SK-N-SH (cell line): Measurements from ENCODE around the gene LMO2. TPM values are rescaled to one million over a fixed set of nuclear protein-coding genes. Genes with fewer than 3 reads are reported as not detected.

ENCODE experiments used
- CTCF ChIA-PET: fragments of 300-600, 350-600 bp; formaldehyde crosslinking; extraction: SDS; loops from one replicate; lab custom pipeline; 2021; lab: Yijun Ruan, JAX
- POLR2A ChIA-PET: fragments of 350-600 bp; sonication (Branson Sonifier 250); formaldehyde crosslinking; extraction: SDS; loops from one replicate; lab custom pipeline; 2020; ENCODE audit warnings: antibody characterized with exemption, inconsistent platforms; lab: Yijun Ruan, JAX
- DNase-seq: peaks from one replicate; pipeline ENCODE4 v3.0.0; 2012
- H2AFZ ChIP-seq: fragments of 200-600 bp; sonication (generic); 2 replicates; pipeline ENCODE4 v1.8.1; 2016; ENCODE audit warnings: antibody characterized with exemption, mild to moderate bottlenecking, low read depth
- H3F3A ChIP-seq: fragments of 200-600 bp; sonication (generic); replicated peaks from 2 replicates; pipeline ENCODE3; 2016; ENCODE audit warnings: antibody characterized with exemption, mild to moderate bottlenecking; ENCODE audit not compliant: insufficient read depth
- H3K27ac ChIP-seq, 2 experiments: fragments of 200-500 bp in 1 of 2; fragments of 200-600 bp in 1 of 2; sonication (Bioruptor generic) in 1 of 2; sonication (generic), shearing (Covaris generic) in 1 of 2; 2 replicates each; pipeline versions ENCODE4 v1.5.1 to v1.6.1; 2014 to 2016; ENCODE audit warnings: low read depth in 2 of 2, inconsistent platforms in 1 of 2, low read length in 1 of 2, mild to moderate bottlenecking in 1 of 2, mixed read lengths in 1 of 2
- H3K27me3 ChIP-seq: fragments of 200-600 bp; sonication (generic), shearing (Covaris generic); 2 replicates; pipeline ENCODE4 v1.6.1; 2016; ENCODE audit warnings: mixed run types; ENCODE audit not compliant: insufficient read depth
- H3K36me3 ChIP-seq, 2 experiments: fragments of 200-500 bp in 1 of 2; fragments of 200-600 bp in 1 of 2; sonication (Bioruptor generic) in 1 of 2; sonication (generic) in 1 of 2; replicated peaks in 1 of 2; 2 replicates each; pipeline versions ENCODE3 to v1.5.1; 2014 to 2016; ENCODE audit warnings: low read length in 1 of 2, mild to moderate bottlenecking in 1 of 2; ENCODE audit not compliant: insufficient read depth in 2 of 2, control insufficient read depth in 1 of 2
- H3K4me1 ChIP-seq, 2 experiments: fragments of 200-500 bp in 1 of 2; fragments of 200-600 bp in 1 of 2; sonication (Bioruptor generic) in 1 of 2; sonication (generic), shearing (Covaris generic) in 1 of 2; 2 replicates each; pipeline versions ENCODE4 v1.5.1 to v1.6.1; 2014 to 2016; ENCODE audit warnings: low read depth in 1 of 2, low read length in 1 of 2, mixed run types in 1 of 2; ENCODE audit not compliant: insufficient read depth in 2 of 2, control insufficient read depth in 1 of 2
- H3K4me2 ChIP-seq: fragments of 200-600 bp; sonication (generic), shearing (Covaris generic); 2 replicates; pipeline ENCODE4 v1.6.1; 2017; ENCODE audit warnings: mixed run types
- H3K4me3 ChIP-seq, 2 experiments: fragments of 200-500 bp in 1 of 2; fragments of 200-600 bp in 1 of 2; sonication (Bioruptor generic) in 1 of 2; sonication (generic), shearing (Covaris generic) in 1 of 2; 2 replicates each; pipeline versions ENCODE4 v1.5.1 to v1.8.1; 2014 to 2016; ENCODE audit warnings: low read depth in 2 of 2, inconsistent platforms in 1 of 2, low read length in 1 of 2, mild to moderate bottlenecking in 1 of 2, mixed read lengths in 1 of 2, moderate library complexity in 1 of 2
- H3K79me2 ChIP-seq: fragments of 200-600 bp; sonication (generic); 2 replicates; pipeline ENCODE4 v1.8.1; 2017; ENCODE audit warnings: mild to moderate bottlenecking; ENCODE audit not compliant: insufficient read depth
- H3K9ac ChIP-seq: fragments of 200-600 bp; sonication (generic); 2 replicates; pipeline ENCODE4 v1.6.1; 2017; ENCODE audit warnings: mixed run types
- H3K9me2 ChIP-seq: fragments of 200-600 bp; sonication (generic); 2 replicates; pipeline ENCODE4 v1.6.1; 2017; ENCODE audit warnings: mixed run types
- H3K9me3 ChIP-seq: fragments of 200-600 bp; sonication (generic); 2 replicates; pipeline ENCODE4 v1.6.1; 2017; ENCODE audit warnings: mixed run types, mild to moderate bottlenecking, moderate library complexity
- H4K20me1 ChIP-seq: fragments of 200-600 bp; sonication (generic); 2 replicates; pipeline ENCODE4 v1.6.1; 2017; ENCODE audit warnings: mild to moderate bottlenecking, mixed run types; ENCODE audit not compliant: insufficient read depth
- CHD2 ChIP-seq: fragments of 150-350 bp; IDR thresholded peaks from 2 replicates; pipeline ENCODE4 v1.6.1; 2018; ENCODE audit warnings: low read length; ENCODE audit not compliant: partially characterized antibody
- CTCF ChIP-seq: fragments of 200-600 bp; sonication (generic); IDR thresholded peaks from 2 replicates; pipeline ENCODE4 v1.6.1; 2017; ENCODE audit warnings: antibody characterized with exemption, mild to moderate bottlenecking, moderate library complexity
- ELF1 ChIP-seq: IDR thresholded peaks from 2 replicates; pipeline ENCODE4 v1.4.0; 2012
- EP300 ChIP-seq, 2 experiments: IDR thresholded peaks; 2 replicates each; pipeline versions ENCODE4 v1.4.0 to v1.6.1; 2012; ENCODE audit warnings: borderline replicate concordance in 1 of 2, low read depth in 1 of 2, low read length in 1 of 2
- FOSL2 ChIP-seq: IDR thresholded peaks from 2 replicates; pipeline ENCODE4 v1.4.0; 2012; ENCODE audit warnings: low read depth, mild to moderate bottlenecking, moderate library complexity, borderline replicate concordance
- FOXJ3 ChIP-seq: sonication (generic); formaldehyde crosslinking; IDR thresholded peaks from 2 replicates; pipeline ENCODE4 v1.5.1; 2020; ENCODE audit warnings: mild to moderate bottlenecking, missing genetic modification reagents
- GATA2 ChIP-seq: sonication (generic); formaldehyde crosslinking; IDR thresholded peaks from 2 replicates; pipeline ENCODE4 v1.5.0; 2020; ENCODE audit warnings: mild to moderate bottlenecking, missing genetic modification reagents
- MAX ChIP-seq: IDR thresholded peaks from 2 replicates; pipeline ENCODE4 v1.4.0; 2012; ENCODE audit warnings: low read depth
- MEF2A ChIP-seq: IDR thresholded peaks from 2 replicates; pipeline ENCODE4 v1.4.0; 2012; ENCODE audit warnings: low read depth, borderline replicate concordance
- MXI1 ChIP-seq: IDR thresholded peaks from 2 replicates; pipeline ENCODE4 v1.6.1; 2012; ENCODE audit warnings: mild to moderate bottlenecking, low read depth, low read length, improper control_type of control experiment
- NFIC ChIP-seq: IDR thresholded peaks from 2 replicates; pipeline ENCODE4 v1.4.0; 2012; ENCODE audit warnings: borderline replicate concordance
- PBX3 ChIP-seq: IDR thresholded peaks from 2 replicates; pipeline ENCODE4; 2012
- RAD21 ChIP-seq: IDR thresholded peaks from 2 replicates; pipeline ENCODE4 v1.6.1; 2012; ENCODE audit warnings: mild to moderate bottlenecking, low read length
- RFX5 ChIP-seq: IDR thresholded peaks from 2 replicates; pipeline ENCODE4 v1.6.1; 2012; ENCODE audit warnings: mild to moderate bottlenecking, improper control_type of control experiment, low read length
- RXRA ChIP-seq: IDR thresholded peaks from 2 replicates; pipeline ENCODE4 v1.4.0; 2012; ENCODE audit warnings: low read depth, mild to moderate bottlenecking, borderline replicate concordance
- TCF12 ChIP-seq: IDR thresholded peaks from 2 replicates; pipeline ENCODE4 v1.4.0; 2012
- YY1 ChIP-seq: IDR thresholded peaks from 2 replicates; pipeline ENCODE4 v1.4.0; 2012; ENCODE audit warnings: low read depth, mild to moderate bottlenecking
- WGBS: methylation state at CpG from one replicate; pipeline ENCODE4 v1.1.6; 2017; ENCODE audit warnings: low lambda C conversion rate; 5-methylcytosine and 5-hydroxymethylcytosine counted together
- polyA plus RNA-seq, 3 experiments: library from polyadenylated mRNA; depleted of rRNA; stranded (reverse); fragments of >200 nt; gene quantifications; 2 replicates each; pipeline ENCODE4 v1.2.3, GENCODE V29; 2012
- TF ChIP-seq, protein P1 (sequence below): IDR thresholded peaks from 2 replicates; pipeline ENCODE4 v1.4.0; 2012; ENCODE audit warnings: low read depth, borderline replicate concordance
- TF ChIP-seq, protein P2 (sequence below): fragments of 150-350 bp; IDR thresholded peaks from 2 replicates; pipeline ENCODE4 v1.6.1; 2017; ENCODE audit warnings: antibody characterized with exemption, low read length, low read depth, borderline replicate concordance
- TF ChIP-seq, protein P3 (sequence below): IDR thresholded peaks from 2 replicates; pipeline ENCODE4 v1.4.0; 2012; ENCODE audit warnings: low read depth, borderline replicate concordance

LMO2 gene
- polyA plus RNA-seq, 1 of the 3 experiments (the other 2 are of a cell fraction) = 0.05 TPM

GRCh38 chr11:33866936-33867335 is 24.9 kb downstream of the LMO2 start:
- H3K36me3 ChIP-seq = no peaks in the 10 kb centered on the region
- H3K27me3 ChIP-seq = peaks cover 75% of the 10 kb centered on the region
- H2AFZ ChIP-seq = no peak overlapping the region
- no peaks in the 10 kb centered on the region for H3K9me2 ChIP-seq
- H3F3A ChIP-seq = no peaks in the 10 kb centered on the region
- no peak overlapping the region for H3K9ac ChIP-seq
- H4K20me1 ChIP-seq = no peaks in the 10 kb centered on the region
- H3K4me2 ChIP-seq = no peak overlapping the region
- no peaks in the 10 kb centered on the region for H3K9me3 ChIP-seq
- H3K79me2 ChIP-seq = no peaks in the 10 kb centered on the region
- TF ChIP-seq EP300 (IDR thresholded peaks at IDR 0.05; ENCODE audit: borderline replicate concordance in 1 of 2, low read depth in 1 of 2, low read length in 1 of 2) (no peak), CHD2 (no peak), NFIC (no peak), MEF2A (no peak), MXI1 (no peak), GATA2 (CRISPR knock-in tag) (no peak), PBX3 (no peak), TCF12 (no peak), YY1 (no peak)
- TF ChIP-seq, protein P1, sequence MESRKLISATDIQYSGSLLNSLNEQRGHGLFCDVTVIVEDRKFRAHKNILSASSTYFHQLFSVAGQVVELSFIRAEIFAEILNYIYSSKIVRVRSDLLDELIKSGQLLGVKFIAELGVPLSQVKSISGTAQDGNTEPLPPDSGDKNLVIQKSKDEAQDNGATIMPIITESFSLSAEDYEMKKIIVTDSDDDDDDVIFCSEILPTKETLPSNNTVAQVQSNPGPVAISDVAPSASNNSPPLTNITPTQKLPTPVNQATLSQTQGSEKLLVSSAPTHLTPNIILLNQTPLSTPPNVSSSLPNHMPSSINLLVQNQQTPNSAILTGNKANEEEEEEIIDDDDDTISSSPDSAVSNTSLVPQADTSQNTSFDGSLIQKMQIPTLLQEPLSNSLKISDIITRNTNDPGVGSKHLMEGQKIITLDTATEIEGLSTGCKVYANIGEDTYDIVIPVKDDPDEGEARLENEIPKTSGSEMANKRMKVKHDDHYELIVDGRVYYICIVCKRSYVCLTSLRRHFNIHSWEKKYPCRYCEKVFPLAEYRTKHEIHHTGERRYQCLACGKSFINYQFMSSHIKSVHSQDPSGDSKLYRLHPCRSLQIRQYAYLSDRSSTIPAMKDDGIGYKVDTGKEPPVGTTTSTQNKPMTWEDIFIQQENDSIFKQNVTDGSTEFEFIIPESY = no peak
- DNase-seq = no peak
- ChIA-PET POLR2A (no interaction called here), CTCF (interaction anchor here (1.0 to 7.3 kb wide), 6 partner anchors 8 to 121 kb away, joined by 4 to 64 read pairs (median 6); no protein-coding TSS in a partner anchor)
- H3K4me1 ChIP-seq = peaks cover 7% of the 10 kb centered on the region in 2 experiments; a peak in 2 of 4 replicates
- no peak overlapping the region for H3K27ac ChIP-seq
- no peak overlapping the region for H3K4me3 ChIP-seq
- WGBS = 81% methylated on average over 2 of the region's 2 CpGs

GRCh38 chr11:33864479-33864878 is 27.4 kb downstream of the LMO2 start:
- H3K4me3 ChIP-seq = no peak overlapping the region
- H3F3A ChIP-seq = no peaks in the 10 kb centered on the region
- H3K4me1 ChIP-seq = peaks cover 0 to 4% of the 10 kb centered on the region in 2 experiments; a peak in 2 of 4 replicates
- no peak for DNase-seq
- H3K79me2 ChIP-seq = no peaks in the 10 kb centered on the region
- H2AFZ ChIP-seq = no peak overlapping the region
- H3K9me3 ChIP-seq = no peaks in the 10 kb centered on the region
- no peak overlapping the region for H3K9ac ChIP-seq
- no peaks in the 10 kb centered on the region for H3K9me2 ChIP-seq
- CTCF ChIA-PET = interaction anchor here (0.7 to 2.2 kb wide), 5 partner anchors 8 to 132 kb away, joined by 3 to 17 read pairs (median 3); no protein-coding TSS in a partner anchor
- POLR2A ChIA-PET = no interaction called here
- no peaks in the 10 kb centered on the region for H3K36me3 ChIP-seq
- no peak overlapping the region for H3K4me2 ChIP-seq
- no peaks in the 10 kb centered on the region for H4K20me1 ChIP-seq
- peaks cover 77% of the 10 kb centered on the region for H3K27me3 ChIP-seq
- H3K27ac ChIP-seq = no peak overlapping the region
- WGBS = 52% methylated on average over 5 of the region's 16 CpGs
- TF ChIP-seq TCF12 = no peak
- TF ChIP-seq ELF1 = no peak
- TF ChIP-seq, protein P2, sequence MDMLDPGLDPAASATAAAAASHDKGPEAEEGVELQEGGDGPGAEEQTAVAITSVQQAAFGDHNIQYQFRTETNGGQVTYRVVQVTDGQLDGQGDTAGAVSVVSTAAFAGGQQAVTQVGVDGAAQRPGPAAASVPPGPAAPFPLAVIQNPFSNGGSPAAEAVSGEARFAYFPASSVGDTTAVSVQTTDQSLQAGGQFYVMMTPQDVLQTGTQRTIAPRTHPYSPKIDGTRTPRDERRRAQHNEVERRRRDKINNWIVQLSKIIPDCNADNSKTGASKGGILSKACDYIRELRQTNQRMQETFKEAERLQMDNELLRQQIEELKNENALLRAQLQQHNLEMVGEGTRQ = no peak
- no peak for TF ChIP-seq GATA2 (CRISPR knock-in tag)
- no peak for TF ChIP-seq RAD21
- TF ChIP-seq PBX3 = no peak
- TF ChIP-seq YY1 = no peak
- TF ChIP-seq CTCF = no peak
- no peak for TF ChIP-seq RXRA
- TF ChIP-seq CHD2 = no peak
- TF ChIP-seq MEF2A = no peak
- no peak for TF ChIP-seq MAX
- no peak for TF ChIP-seq FOXJ3 (CRISPR knock-in tag)
- no peak for TF ChIP-seq FOSL2
- TF ChIP-seq, protein P3, sequence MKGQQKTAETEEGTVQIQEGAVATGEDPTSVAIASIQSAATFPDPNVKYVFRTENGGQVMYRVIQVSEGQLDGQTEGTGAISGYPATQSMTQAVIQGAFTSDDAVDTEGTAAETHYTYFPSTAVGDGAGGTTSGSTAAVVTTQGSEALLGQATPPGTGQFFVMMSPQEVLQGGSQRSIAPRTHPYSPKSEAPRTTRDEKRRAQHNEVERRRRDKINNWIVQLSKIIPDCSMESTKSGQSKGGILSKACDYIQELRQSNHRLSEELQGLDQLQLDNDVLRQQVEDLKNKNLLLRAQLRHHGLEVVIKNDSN = no peak
- TF ChIP-seq RFX5 = no peak
